ENCODE results near the gene CLEC18C.
"Not testable (repeated sequence)": the region's sequence is repeated elsewhere in the genome, so short reads cannot be mapped to it uniquely, and the experiment has no call there.

CLEC18C gene

GRCh38 chr16:70143231-70143895 is 30.2 kb upstream of the CLEC18C start:
- not testable (repeated sequence) for ATAC-seq (ENCODE audit: insufficient read depth, low read depth); H3K4me3 ChIP-seq (ENCODE audit: low read depth in 1 of 2, low read length in 2 of 2); H4K20me1 ChIP-seq (ENCODE audit: insufficient read depth, low read length); H3K79me2 ChIP-seq (ENCODE audit: insufficient read depth, low read length); H3K4me1 ChIP-seq (ENCODE audit: insufficient read depth, low read length); H3K9ac ChIP-seq (ENCODE audit: low read depth, low read length); H3K27ac ChIP-seq (ENCODE audit: low read length); DNase-seq; H3K4me2 ChIP-seq (ENCODE audit: insufficient read depth, low read length); H2AFZ ChIP-seq (ENCODE audit: low read depth, low read length); H3K9me3 ChIP-seq (ENCODE audit: insufficient read depth, low read length, severe bottlenecking); H3K27me3 ChIP-seq (ENCODE audit: insufficient read depth, low read length, poor library complexity)
- H3K36me3 ChIP-seq (ENCODE audit: insufficient read depth, low read length): peaks cover 80% of the 10 kb centered on the region

GRCh38 chr16:70147853-70148252 is 25.7 kb upstream of the CLEC18C start:
- not testable (repeated sequence) for H3K9me3 ChIP-seq (ENCODE audit: insufficient read depth, low read length, severe bottlenecking); H4K20me1 ChIP-seq (ENCODE audit: insufficient read depth, low read length); H3K4me2 ChIP-seq (ENCODE audit: insufficient read depth, low read length); H3K79me2 ChIP-seq (ENCODE audit: insufficient read depth, low read length); H3K27ac ChIP-seq (ENCODE audit: low read length); H3K9ac ChIP-seq (ENCODE audit: low read depth, low read length); H3K27me3 ChIP-seq (ENCODE audit: insufficient read depth, low read length, poor library complexity); ATAC-seq (ENCODE audit: insufficient read depth, low read depth); H3K4me3 ChIP-seq (ENCODE audit: low read depth in 1 of 2, low read length in 2 of 2); DNase-seq; H2AFZ ChIP-seq (ENCODE audit: low read depth, low read length); H3K4me1 ChIP-seq (ENCODE audit: insufficient read depth, low read length)
- peaks cover 78% of the 10 kb centered on the region for H3K36me3 ChIP-seq (ENCODE audit: insufficient read depth, low read length)

- H3K27ac ChIP-seq (ENCODE audit: low read length); H3K9me3 ChIP-seq (ENCODE audit: insufficient read depth, low read length, severe bottlenecking); H3K4me2 ChIP-seq (ENCODE audit: insufficient read depth, low read length); ATAC-seq (ENCODE audit: insufficient read depth, low read depth); H3K27me3 ChIP-seq (ENCODE audit: insufficient read depth, low read length, poor library complexity); H3K79me2 ChIP-seq (ENCODE audit: insufficient read depth, low read length); H2AFZ ChIP-seq (ENCODE audit: low read depth, low read length); H3K4me1 ChIP-seq (ENCODE audit: insufficient read depth, low read length); H4K20me1 ChIP-seq (ENCODE audit: insufficient read depth, low read length); DNase-seq; H3K9ac ChIP-seq (ENCODE audit: low read depth, low read length); H3K4me3 ChIP-seq (ENCODE audit: low read depth in 1 of 2, low read length in 2 of 2): not testable (repeated sequence)
- H3K36me3 ChIP-seq (ENCODE audit: insufficient read depth, low read length): peaks cover 78% of the 10 kb centered on the region
Measured at GRCh38 chr16:70148453-70148852, 25.1 kb upstream of the CLEC18C start.

- H3K9ac ChIP-seq (ENCODE audit: low read depth, low read length); H2AFZ ChIP-seq (ENCODE audit: low read depth, low read length); H3K4me1 ChIP-seq (ENCODE audit: insufficient read depth, low read length); DNase-seq; H3K9me3 ChIP-seq (ENCODE audit: insufficient read depth, low read length, severe bottlenecking); H3K79me2 ChIP-seq (ENCODE audit: insufficient read depth, low read length); H3K4me2 ChIP-seq (ENCODE audit: insufficient read depth, low read length); H3K27me3 ChIP-seq (ENCODE audit: insufficient read depth, low read length, poor library complexity); H3K4me3 ChIP-seq (ENCODE audit: low read depth in 1 of 2, low read length in 2 of 2); H3K27ac ChIP-seq (ENCODE audit: low read length); H4K20me1 ChIP-seq (ENCODE audit: insufficient read depth, low read length); ATAC-seq (ENCODE audit: insufficient read depth, low read depth): not testable (repeated sequence)
- peaks cover 78% of the 10 kb centered on the region for H3K36me3 ChIP-seq (ENCODE audit: insufficient read depth, low read length)
Measured at GRCh38 chr16:70149296-70149695, 24.3 kb upstream of the CLEC18C start.

GRCh38 chr16:70151391-70151790 is 22.2 kb upstream of the CLEC18C start:
- Histone ChIP-seq H3K27ac (ENCODE audit: low read length) (no peak overlapping the region), H3K36me3 (ENCODE audit: insufficient read depth, low read length) (peaks cover 84% of the 10 kb centered on the region), H3K79me2 (ENCODE audit: insufficient read depth, low read length) (no peaks in the 10 kb centered on the region), H2AFZ (ENCODE audit: low read depth, low read length) (no peak overlapping the region), H4K20me1 (ENCODE audit: insufficient read depth, low read length) (0 out of 2 replicates have a peak, but pooled peaks cover 3% of the 10 kb centered on the region), H3K4me1 (ENCODE audit: insufficient read depth, low read length) (no peaks in the 10 kb centered on the region), H3K4me3 (ENCODE audit: low read depth in 1 of 2, low read length in 2 of 2) (no peak overlapping the region), H3K4me2 (ENCODE audit: insufficient read depth, low read length) (no peak overlapping the region), H3K9ac (ENCODE audit: low read depth, low read length) (no peak overlapping the region), H3K27me3 (ENCODE audit: insufficient read depth, low read length, poor library complexity) (no peaks in the 10 kb centered on the region), H3K9me3 (ENCODE audit: insufficient read depth, low read length, severe bottlenecking) (no peaks in the 10 kb centered on the region)
- TF ChIP-seq EZH2 (IDR thresholded peaks at IDR 0.05; ENCODE audit: borderline replicate concordance, low read depth, low read length, severe bottlenecking) (no peak), CTCF (IDR thresholded peaks at IDR 0.05; ENCODE audit: borderline replicate concordance, extremely low read depth, low read length, poor library complexity, severe bottlenecking) (no peak)
- ATAC-seq (ENCODE audit: insufficient read depth, low read depth) (no peak), DNase-seq (no peak)

All from DND-41 (cell line).